GM19043 (cell line): ENCODE measurements around the gene PPP1R1C.

ENCODE experiments used
- ATAC-seq: cut with Tn5 transposase; IDR thresholded peaks from one replicate; pipeline ENCODE4 v1.9.1; 2021; ENCODE audit warnings: low read depth; ENCODE audit not compliant: unreplicated experiment

The PPP1R1C gene

DNA sequence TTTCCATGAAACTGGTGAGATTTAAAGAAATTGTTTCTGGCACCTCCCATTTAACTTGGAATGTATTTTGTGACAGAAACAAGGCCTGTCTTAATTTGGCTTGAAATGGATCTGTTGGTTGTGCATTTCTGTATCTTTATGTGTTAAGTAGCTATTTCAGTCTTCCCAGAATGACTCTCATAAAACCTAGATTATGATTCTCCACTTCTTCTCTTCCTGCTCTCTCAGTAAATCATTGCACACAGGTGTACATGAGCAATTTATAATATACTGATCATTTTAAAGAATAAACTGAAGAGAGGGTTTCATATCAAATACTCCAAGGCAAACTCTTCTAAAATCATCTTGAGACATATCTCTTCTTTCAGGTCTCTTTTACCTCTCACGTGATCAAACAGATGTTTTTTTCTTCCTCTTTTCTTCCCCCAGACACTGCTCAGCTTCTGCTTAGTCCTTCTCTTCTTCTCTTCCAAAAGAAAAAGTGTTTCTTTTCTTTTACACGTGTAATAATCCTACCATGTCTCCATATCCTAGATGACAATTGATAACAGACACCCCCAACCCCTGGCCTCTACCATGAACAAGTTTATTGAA, 112.0 kb downstream of the PPP1R1C start:
- no peak for ATAC-seq

DNA sequence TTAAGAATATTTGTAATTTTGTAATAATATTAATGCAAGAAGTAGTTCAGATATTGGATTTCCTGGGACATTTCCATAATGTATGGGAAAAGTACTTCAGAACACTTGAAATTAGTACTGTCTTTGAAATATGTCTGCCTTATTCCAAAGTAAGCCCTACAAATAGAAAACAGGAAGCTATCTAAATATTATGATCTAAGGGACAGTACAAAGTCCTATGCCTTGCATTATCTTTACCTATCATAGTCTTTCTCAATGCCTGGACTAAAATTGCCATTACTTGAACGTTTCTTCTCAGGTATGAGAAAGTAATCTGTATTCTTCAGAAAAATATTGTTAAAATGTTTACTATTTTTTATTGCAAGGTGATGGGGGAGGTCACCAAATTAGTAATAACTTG, 113.0 kb downstream of the PPP1R1C start:
- ATAC-seq: no peak

DNA sequence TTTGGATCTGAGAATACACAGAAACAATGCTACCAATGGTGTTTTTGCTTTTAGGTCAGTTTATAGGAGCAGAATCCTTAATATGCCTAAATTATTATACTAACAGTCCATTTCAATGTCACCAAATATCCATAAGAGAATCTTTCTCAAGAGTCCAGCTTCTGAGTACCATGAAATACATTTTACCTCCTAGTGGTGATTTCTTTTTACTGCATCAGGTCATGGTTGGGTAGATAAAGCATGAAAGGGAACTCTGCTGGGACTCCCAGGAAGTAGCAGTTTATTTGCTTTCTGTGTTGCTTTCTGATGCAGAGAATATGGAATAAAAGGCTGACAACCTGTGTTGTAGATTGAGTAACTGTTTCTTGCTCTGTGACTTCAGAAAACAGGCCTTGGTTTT, 115.6 kb downstream of the PPP1R1C start:
- peak; percentile 54 for ATAC-seq

DNA sequence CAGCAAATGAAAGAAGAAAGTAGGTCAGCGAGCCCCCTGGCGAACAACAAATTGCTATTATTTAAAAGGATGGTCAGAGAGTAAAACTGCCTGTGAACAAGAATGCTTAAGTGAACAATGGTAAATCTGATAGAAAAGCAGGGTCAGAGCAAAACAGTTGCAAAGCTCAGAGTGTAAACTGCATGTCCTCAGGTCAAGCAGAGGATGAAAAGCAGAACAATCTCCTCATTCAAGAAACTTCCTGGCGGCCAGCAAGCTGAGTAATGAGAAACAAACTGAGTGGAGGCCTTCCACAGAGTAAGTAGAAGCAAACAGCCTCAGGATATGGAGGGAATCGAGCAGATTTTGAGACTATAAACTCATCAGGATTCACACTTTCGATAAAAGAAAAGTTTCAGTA, 117.9 kb downstream of the PPP1R1C start:
- ATAC-seq: no peak

DNA sequence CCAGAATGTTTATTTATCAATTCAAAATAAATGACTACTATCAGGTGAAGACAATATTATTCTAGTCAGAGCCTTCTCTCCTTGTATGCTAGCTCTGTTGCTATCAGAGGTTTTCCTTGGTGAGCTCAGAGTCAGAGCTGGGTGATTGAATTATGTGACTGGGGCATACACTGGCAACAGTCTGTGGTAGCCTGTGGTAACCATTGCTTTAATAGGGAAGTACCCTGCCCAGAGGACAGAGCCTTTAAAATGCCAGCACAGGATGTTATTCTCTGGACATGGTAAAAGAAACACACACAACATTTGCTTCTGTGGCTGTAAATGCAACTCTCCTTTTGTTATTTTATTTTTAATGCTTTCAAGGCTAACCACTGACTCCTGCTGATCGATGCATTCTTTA, 124.7 kb downstream of the PPP1R1C start:
- ATAC-seq: no peak

DNA sequence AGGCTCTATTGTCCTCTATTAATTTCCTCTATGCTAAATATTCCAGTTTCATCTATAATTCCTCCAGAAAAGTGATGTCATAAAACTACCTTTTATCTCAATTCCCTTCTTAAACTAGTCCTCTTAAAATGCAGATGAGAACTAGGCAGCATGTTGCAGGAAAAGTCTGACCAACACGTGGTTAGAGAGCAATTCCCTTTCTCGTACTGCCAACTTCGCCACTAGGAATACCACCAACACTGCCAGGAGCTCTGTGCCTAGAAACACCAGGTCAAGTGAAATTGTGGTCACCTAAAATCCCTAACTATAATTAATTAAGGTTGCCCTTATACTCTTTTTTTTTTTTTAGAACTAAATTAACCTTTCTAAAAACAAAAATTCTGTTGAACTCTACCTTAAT, 127.7 kb downstream of the PPP1R1C start:
- no peak for ATAC-seq

DNA sequence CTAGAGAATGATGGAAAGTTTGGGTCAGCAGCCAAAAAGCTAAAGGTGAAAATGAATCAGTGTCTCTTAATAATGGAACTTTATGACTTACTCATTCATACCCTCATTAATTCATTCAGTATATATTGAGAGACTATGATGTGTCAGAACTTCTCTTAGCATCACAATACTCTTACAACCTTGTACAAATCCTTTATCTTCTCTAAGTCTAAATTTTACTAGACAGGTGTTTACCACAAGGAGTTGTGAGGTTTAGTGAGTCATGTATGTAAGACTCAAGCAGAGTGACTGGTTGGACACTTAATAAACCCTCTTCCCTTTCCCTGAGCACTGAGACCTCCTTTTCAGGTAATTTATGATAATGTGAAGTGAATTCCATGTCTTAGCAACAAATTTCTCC, 129.6 kb downstream of the PPP1R1C start:
- ATAC-seq: no peak

DNA sequence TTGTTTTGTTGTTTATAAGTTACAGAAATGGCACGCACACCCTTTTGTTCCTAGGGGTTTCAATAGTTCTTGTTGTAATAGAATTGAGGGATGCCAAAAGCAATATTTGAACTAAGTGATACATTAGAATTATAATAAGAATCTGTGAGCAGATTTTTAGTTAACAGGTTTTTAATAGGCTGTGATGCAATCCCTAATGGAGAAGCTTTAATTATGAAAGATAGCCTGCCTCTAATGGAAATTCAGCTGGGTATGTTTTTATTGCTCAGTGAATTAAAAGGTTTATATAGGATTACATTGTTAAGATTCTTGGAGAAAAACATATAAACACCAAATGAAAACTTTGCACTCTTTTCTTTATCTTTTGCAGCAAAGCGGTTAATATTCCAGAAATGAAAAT, 131.1 kb downstream of the PPP1R1C start:
- ATAC-seq: no peak

DNA sequence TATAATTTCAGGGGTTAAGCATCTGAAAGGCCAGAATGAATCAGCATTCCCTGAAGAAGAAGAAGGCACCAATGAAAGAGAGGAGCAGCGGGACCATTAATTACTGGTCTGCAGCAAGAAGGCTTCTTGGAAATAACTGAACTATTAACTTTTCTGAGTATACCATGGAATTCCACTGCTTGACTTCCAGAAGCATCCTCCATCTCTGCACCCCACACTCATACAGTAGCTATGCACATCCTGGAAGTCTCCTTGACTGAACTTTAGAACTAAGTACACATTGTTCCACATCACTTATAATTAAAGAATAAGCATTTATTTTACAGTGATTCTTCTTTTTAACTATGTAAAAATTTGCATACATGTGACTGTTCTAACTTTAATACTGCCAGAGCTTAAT, 131.5 kb downstream of the PPP1R1C start:
- no peak for ATAC-seq

DNA sequence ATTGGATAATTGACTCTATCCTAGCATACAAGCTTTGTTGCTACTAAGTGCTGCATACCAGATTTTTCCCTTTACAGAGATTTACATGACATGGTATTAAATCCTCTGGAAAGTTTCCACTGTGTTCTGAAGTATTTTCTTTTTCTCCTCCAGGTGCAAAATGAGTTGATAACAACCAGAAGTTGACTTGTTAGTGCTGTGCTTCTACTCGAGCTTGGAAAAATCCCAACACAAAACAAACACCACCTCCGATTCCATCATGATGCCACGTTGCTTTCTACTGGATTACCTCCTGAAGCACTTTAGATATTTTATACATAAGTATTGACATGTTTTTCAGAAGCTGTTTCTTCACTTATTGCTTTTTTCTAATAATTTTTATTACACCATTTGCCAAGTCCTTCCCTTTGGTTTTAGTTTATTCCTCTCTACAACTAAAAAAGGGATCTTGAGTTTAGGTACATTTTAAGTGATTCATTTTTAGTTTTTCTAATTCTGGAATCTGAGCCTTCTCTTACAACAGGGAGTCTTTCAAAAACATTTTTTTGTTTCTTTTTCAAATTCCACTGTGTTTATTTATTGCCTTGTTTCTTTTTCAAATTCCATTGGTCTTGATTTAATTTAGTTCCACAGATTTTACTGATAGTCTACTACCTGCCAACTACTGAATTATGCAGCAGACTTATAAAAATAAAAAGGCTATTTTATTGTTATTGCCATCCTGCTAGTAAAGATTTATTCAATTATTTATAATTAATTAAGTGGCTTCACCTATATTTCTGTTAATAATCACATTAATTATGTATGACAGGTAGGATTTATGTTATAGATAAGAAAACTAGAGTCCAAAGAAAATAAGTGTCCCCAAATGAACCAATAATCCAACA, 143.4 kb downstream of the PPP1R1C start:
- no peak for ATAC-seq

DNA sequence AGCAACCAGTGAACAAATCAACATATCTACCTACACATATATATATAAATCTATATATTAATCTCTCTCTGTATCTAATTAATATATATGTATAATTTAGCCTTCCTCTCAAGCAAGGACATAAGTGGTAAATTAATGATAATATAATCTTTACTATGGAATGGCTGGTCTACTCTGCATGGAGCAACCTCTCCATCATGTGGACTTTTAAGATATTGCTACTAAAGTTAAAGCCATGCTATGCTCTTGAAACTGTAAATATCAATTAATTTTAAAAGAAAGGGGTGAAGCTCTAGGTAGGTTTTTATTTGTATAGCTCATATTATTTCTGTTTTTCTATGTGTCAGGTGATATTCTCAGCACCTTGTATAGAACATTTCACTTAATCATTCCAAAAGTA, 147.0 kb downstream of the PPP1R1C start:
- ATAC-seq: no peak

DNA sequence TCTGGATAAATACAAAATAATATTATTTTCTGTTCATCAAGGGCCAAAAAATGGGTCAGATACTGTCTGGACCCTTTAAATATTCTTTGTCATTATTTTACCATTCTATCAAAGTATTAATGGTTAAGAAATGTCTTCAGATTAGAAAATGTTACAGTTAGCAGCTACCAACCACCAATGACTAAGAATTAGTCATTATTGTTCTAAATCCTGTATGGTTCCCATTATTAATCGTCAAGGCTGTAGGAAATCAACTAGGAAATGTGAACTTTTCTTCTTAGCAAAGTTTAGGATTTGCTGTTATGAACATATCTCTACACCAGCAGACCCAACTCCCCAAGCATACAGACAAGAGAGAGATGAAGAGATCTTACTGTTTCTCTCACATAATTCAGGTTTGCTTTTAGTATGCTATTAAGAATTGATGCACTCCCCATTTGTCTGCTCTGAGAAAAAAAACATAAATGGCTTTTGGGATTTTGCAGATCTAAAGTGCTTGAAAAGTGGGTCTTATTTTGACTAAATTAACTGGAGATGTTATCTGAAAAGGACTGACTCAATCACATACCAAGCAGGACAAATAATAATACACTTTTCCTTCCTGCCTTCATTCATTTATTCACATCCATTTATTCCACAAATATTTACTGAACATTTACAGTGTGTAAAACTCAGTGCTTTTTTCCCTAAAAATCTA, 147.7 kb downstream of the PPP1R1C start:
- ATAC-seq: no peak

DNA sequence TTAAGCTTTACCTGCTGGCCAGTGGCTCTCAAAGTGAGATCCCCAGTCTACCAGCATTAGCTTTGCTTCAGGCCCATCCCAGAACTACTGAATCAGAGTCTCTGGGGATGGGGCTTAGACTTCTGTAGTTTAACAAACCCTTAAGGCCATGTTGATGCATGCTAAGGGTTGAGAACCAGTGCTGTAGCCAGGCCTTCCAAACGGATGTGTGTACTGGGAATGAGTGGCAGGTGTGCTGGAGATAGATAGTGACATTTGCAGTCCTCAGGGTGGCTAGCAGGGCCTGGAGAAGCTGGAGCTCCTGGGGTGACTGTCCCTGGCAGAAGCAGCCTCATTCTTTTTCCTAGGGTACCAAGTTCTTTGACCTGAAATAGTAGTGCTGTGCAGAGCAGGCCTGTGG, 148.5 kb downstream of the PPP1R1C start:
- ATAC-seq: no peak

DNA sequence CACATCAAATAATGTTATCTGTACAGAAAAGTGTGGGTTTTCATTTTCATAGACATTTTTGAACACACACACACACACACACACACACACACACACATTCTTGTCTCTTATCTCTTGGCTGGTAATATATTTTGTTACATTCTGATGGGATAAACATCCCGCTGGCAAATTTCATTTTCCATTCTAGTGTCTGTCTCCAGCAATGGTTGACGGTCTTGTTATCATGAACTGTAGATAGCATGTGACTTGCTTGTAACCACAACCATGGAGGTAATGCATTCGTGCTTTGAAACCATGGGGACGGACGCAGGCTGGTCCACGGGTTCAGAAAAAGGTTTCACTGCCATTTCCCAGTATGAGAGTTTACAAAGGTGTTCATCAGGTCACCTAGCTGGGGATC, 156.4 kb downstream of the PPP1R1C start:
- no peak for ATAC-seq

DNA sequence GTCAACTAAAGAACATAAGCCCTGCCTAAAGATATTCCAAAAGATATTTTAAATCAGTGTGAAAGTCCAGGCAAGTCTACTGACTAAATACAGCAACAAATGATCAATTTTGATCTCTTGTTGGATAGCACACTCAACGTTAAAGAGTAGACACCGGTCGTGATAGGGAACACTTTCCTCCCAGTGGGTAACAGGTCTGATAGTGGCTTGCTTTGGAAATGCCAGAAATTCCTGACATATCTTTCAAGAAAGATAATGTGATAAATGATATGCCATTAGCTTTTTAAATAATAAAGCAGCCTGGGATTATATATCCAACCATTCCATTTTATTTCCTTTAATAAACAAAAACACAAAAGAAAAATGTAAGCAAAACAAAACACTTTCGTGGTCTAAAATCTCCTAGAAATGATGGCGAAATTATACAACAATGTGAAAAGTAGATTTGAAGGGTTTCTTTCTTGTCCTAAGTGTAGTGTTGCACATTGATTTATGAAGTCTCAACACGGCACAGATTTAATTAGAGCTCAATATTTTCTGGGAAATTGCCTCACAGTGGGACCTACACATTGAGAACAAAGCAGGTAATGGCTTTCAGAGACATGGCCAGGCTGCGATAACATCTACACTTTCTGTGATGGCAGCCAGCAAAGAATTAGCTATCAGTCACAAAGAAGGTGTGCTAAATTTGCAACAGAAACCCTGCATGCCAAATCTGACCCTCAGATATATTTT, 158.6 kb downstream of the PPP1R1C start:
- no peak for ATAC-seq

DNA sequence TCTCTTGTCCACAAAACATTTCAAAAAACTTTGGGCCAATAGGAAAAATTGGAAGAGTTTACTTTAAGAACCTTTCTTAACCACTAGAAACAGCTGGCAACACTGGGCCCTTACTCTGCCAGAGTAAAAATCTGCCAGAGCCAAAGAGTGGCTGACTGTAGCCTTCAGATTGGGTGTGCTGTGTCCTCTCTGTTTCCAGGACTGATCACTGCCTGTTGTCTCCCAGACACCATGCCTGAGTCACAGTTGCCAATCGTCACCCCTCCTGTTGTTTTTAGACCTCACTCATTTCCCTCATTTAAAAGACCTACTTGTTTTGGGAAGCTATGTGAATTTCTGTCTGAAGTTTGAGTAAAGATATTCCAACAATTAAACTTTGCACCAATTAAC, 159.1 kb downstream of the PPP1R1C start:
- no peak for ATAC-seq

DNA sequence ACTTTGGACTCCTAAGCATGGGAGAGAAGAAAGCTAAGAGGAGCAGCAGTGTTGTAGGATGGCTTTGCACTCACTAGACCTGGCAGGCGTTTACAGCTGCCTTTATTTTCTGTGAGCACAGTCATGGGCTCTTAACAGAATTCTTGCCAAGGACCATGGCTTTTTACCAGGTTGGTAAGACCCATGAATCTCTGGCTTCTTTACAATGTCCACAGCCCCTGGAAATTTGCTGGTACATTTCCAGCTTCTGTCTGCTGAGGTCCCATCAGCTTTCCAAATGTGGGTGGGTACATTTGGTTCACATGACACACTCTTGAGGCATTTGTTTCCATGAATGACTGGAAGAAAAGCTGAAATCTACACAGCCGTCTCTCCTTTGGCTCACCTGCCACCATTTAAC, 162.7 kb downstream of the PPP1R1C start:
- ATAC-seq: no peak

DNA sequence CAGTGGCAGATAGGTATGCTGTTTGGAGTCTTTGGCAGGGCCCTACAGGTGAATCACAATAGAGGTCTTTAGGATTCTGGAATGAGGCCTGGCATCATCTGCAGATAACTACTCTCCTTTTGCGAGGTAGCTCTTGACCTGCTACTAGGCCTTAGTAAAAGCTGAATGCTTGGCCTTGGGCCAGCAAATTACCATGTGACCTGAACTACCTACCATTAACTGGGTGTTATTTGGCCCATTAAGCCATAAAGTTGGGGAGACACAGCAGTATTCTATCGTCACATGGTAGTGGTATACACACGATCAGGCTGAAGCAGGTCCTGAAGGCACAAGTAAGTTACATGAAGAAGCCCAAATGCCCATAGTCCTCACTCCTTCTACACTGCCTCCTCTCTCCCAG, 178.2 kb downstream of the PPP1R1C start:
- ATAC-seq: no peak

DNA sequence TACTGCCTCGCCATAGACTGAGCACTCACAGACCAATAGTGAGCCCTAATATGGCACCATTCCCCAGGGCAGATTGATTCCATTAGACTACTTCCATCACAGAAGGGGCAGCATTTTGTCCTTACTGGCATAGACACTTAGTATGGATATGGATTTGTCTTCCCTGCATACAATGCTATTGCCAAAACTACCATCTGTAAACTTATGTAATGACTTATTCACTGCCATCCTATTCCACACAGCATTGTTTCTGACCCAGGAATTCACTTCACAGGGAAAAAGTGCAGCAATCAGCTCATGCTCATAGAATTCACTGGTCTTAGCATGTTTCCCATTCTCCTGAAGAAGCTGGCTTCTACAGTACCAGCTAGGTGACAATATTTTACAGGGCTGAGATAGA, 179.0 kb downstream of the PPP1R1C start:
- ATAC-seq: no peak

DNA sequence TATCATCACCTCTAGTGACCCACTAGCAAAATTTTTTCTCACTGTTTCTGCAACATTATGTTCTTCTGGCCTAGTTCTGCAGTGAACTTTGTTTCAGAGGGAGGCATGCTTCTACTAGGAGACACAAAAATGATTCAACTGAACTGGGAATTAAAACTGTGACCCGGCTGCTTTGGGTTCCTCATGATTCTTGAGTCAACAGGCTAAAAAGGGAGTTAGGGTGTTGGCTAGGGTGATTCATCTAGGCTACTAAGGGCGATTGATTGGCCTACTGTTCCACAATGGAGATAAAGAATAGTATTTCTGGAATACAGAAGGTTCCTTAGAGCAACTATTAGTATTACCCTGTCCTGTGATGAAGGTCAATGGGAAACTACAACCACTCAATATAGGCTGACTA, 179.5 kb downstream of the PPP1R1C start:
- no peak for ATAC-seq

DNA sequence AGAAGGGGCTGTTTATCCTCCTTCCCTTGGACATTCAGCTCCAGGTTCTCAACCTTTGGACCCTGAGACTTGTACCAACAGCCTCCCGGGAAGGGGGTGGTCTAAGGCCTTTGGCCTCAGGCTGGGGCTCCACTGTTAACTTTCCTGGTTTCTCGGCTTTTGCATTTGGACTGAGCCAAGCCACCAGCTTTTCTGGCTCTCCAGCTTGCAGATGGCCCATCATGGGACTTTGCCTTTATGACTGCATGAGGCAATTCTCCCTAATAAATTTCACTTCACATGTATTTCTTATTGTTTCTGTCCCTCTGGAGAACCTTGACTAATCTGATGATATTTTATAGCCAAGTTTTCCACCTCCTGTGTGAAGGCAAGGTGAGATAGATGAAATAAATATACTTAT, 180.8 kb downstream of the PPP1R1C start:
- ATAC-seq: no peak
